Dedifferentiated amniotic fluid mesenchymal stem cell (primary cell): ENCODE measurements around the gene AOPEP.
A peak's percentile ranks its signal among the peaks of the same experiment; 100 is the strongest.
"Not testable (repeated sequence)": the region's sequence is repeated elsewhere in the genome, so short reads cannot be mapped to it uniquely, and the experiment has no call there.

ENCODE experiments used
- DNase-seq: peaks from one replicate; pipeline ENCODE4 v3.0.0-alpha.2; 2016; ENCODE audit errors: extremely low spot score

AOPEP gene

DNA sequence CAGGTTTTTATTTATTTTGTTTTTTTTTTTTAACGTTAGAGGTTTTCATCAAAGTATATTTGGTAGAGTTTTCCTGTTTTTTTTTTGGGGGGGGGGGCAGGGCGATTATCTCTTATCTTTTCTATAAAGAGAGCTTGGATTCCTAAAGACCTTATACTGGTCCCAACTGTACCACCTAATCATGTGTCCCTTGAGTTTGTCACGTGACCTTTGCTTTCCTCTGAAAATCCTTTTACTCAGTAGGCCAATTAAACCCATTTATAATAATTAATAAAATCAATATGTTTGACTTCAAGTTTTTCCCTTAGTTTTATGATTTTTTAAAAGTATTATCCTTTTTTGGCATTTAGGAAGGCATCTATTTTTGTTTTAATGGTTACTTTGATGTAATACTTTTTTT is 286.4 kb downstream of the AOPEP start:
- no peak for DNase-seq

DNA sequence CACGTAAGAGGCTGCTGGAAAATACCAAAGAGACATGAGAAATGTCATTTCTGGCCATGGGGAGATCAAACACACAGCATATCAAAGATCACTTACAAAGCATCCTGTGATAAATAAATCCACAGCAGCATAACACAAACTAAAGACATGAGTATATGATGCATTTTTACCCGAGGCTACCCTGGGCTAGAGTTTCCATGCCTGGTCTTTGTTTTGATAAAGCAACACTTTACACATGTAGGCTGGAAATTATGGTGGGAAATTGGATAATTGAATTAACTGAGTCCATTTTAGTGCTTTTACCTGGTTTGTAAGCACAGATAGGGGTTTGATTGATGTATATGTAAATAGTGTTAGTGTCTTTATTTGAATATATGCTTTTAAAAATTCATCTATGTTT is 288.4 kb downstream of the AOPEP start:
- DNase-seq = no peak

DNA sequence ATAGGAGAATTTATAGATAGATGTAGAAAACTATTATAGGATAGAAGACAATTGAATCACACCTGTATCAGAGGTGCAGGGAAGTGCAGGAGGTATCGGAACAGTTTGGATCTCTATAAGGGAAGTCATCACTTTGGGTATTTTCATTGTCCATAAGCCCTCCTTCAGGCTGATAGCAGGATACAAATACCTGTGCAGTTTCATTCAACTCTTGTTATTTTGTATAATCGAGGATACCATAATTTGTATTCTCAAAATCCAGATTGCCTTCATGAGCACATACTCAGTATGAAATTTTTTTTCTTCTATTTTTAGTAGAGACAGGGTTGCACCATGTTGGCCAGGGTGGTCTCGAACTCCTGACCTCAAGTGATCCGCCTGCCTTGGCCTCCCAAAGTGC is 289.1 kb downstream of the AOPEP start:
- DNase-seq = no peak

DNA sequence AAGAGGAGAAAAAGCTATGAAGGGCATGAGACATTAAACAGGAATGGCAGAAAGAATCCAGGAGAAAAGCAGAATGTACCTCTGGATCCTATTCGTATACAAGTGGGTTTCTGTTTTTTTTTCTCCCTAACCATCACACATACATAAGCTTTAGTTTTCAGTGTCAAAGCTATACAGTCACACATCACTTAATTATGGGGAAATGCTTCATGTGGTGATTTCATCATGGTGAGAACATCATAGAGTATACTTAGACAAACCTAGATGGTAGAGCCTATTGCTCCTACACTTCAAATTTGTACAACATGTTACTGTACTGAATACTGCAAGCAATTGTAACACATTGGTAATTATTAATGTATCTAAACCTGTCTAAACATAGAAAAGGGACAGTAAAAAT is 290.6 kb downstream of the AOPEP start:
- DNase-seq = no peak

DNA sequence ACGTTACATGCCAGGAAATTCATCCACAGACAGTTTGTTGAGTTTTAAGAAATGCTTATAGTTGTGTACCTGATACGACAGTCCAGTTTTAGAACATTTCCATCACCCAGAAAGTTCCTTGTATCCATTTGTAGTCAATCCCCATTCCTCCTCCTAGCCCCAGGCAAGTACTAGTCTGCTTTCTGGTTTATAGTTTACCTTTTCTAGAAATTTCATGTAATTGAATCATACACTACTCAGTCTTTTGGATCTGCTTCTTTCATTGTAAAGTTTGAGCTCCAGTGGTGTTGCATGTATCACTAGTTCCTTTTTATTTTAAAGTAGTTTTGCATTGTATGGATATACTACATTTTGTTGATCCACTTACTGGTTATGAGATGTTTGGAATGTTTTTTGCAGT is 291.2 kb downstream of the AOPEP start:
- DNase-seq = no peak

DNA sequence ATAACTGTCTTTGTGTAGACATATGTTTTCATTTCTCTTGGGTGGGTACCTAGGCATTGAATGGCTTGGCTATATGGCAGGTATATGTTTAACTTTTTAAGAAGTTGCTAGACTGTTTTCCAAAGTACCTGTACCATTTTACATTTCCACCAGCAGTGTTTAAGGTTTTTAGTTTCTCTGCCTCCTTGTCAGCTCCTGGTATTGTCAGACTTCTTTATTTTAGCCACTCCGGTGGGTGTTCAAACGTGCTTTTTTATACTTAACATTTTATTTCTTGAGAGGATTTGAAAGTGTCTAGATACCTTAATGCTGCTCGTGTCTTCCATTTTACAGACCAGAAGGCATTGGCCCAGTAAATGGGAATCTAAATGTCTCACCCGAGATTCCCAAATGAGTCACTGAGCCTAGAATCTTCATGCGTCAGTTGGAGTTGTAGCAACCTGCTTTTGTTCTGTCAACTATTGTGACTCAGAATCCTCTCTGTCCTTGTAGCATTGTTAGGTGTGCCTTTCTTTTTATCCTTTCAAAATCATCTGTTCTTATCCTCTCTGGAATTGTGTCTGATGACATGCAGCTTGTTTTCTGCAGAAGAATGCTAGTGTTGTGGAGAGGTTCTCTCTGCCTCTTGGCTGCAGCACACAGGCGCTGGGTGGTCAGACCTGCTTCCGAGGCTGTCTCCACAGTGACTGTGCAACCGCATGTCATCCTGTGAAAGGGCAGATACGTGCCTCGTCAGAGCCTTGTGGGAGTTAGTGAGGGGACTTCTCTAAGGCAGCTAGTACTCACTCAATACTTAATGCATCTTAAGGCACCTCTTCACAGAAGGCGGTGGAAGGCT is 291.8 kb downstream of the AOPEP start:
- peak; percentile 88 for DNase-seq

DNA sequence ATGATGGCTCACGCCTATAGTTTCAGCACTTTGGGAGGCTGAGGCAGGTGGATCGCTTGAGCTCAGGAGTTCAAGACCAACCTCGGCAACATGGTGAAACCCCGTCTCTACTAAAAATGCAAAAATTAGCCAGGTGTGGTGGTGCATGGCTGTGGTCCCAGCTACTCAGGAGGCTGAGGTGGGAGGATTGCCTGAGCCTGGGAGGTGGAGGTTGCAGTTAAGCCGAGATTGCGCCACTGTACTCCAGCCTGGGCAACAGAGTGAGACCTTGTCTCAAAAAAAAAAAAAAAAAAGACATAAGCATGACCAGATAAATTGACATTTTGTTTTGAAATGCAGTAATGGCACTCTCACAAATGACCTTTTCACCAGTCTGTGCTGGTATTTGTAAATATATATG is 294.1 kb downstream of the AOPEP start:
- DNase-seq = not testable (repeated sequence)

DNA sequence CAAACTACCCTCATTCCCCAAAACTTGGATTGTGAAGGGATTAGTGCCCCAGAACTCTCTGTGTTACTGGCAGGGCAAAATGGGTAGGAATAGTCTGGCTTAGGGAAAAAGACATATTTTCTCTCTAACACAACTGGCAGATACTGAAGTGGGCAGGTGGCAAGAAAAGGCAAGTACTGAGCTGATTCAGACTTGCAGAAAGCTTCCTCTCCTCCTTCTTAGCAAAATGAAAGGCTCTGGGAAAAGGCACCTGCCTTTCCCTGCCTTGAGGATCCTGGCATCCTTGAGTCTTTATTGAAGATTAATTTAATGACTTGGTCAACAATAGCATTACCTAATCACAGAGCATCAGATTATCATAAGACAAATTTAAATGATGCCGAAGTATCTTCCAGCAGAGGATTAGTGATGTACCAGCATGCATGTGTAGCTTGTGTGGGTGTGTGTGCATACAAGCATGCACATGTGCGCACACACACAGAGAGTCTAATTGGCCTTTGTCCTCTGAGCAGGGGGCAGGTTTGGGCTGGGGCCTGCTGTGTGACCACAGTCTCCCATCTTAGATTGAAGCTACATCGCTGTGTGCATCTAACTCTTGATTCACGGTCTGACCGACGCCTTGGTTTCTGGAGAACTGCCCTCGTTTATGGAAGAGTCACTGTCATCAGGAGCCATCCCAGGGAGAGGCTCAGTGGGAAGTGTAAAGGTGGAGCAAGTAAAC is 294.8 kb downstream of the AOPEP start:
- no peak for DNase-seq

DNA sequence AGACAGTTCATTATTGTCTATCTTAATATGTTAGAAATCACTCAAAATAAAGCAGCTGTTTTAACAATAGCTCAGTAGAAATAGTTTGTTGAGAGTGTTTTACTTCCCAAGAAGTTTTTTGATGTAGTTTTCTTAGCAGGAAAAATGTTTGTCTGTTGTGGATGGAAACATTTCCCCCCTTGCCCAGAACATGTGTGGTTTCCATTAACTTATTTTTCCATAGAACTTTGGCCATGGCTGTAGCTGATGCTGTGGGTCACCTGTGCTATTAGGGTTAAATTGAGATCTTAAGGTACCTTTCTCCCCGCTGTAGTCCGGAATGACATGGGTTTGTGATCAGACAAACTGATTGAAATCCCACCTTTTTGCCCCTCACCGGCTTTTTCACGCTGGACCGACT is 296.2 kb downstream of the AOPEP start:
- DNase-seq = no peak

DNA sequence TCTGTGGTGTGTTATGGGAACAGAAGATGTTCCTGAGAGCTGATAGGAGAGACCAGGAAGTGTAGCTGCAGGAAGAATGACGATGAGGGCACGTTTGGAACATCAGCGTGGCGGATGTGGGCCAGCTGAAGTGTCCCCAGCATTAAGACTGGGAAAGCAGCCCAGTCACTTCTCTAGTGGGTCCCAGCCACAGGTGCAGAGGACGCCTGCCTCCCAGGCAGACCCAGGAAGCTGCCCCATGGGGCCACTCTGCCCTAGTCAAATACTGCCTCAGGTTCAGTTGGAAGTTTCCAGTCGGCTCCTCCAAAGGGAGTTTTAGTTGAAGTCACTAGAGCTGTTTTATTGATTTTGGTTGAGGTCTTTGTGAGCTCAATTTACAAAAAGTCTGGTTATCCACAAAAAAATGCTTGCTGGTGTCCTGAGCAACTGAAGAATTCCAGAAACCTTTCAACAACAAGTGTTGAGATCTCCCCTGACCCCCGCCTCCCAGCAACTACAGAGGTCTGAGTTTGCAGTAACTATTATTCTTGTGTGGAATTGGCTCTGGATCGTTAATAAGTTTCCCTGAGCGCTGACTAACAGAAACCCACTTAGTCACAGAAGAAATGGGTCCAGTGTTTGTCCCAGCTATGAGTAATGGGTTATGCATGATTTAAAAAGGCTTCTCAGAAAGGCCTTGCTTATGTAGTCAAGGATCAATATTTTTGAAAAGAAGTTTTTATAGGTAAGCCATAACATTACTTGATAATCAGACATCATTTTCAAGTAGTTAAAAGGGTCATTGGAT is 296.9 kb downstream of the AOPEP start:
- DNase-seq = peak; percentile 63

DNA sequence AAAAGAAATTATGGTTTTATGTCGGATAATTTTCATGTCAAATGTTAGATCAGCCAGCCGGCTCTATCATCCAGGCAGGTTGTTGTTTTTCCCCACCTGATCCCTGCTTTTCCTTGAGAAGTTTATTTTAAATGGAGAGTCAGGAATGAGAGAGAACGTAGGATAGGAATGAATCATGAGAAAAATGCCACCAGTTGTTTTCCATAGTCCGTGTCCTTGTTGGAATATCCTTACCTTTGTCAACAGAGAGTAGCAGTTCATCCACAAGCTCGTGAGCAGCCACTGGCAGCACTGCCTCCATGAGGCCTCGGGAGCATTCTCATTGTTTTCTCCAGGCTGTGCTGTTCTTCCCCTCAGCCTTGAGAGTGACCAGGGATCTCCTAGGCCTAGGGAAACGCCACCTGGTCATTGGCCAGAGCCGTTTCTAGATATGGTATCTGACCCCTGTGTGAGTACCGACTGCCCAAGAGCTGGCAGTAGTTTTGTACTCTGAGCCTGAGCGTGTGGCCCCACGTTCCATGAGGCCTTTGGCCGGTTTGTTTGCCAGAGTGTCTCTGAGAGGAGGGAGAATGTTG is 297.7 kb downstream of the AOPEP start:
- DNase-seq = no peak

DNA sequence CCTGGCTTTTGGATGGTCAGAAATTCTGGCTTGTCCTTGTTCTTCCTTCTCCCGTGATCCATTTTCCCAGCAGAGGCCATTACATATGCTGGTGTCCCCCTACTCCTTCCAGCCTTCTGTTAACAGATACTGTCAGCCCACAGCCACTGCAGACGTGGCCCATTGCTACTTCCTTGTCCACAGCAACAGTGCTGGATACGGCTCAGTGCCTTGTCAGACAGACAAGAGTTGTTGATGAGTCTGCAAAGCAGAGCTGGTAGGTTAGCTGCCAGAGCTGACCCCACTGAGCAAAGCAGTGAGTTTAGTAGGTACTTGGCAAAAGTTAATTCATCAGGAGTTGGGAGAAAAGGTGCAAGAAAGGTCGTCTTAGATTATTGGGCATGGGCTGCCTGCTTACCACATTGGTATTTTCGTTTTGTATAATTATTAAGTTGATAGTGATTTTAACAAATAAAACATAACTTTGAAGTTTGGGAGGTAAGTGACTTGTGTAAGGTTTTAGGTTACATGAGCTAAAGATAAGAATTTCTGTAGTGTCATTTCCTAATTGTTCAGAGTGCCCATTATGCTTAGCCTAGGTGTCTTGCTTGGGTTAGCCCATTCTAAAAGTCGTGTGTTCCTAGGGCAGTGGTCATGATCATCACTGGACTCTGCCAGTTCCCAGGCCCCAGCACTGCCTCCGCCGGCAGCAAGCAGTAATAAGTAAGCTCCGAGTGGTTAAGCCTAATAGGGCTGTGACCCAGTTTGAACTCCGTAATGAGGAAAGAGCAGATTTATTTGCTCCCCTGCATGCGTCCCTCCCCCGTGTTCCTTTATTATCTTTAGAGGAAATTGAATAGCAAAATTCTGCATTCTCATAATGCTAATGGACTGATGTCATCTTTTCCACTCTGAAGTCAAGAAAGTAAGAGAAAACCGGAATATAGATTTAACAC is 299.0 kb downstream of the AOPEP start:
- peak; percentile 81 for DNase-seq

DNA sequence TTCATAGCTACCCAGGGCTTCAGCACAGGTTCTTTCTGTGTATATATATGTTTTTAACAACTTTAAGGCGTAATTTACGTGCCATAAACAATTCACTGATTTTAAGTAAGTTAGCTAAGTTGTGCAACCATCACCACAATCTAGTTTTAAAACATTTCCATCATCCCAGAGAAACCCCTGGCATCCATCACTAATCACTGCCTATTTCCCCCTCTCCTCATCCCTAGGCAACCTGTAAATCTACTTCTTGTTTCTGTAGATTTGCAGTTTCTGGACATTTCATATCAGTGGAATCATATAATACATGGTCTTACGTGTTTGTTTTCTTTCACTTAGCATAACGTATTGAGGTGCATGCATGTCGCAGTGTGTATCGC is 299.6 kb downstream of the AOPEP start:
- DNase-seq = no peak

DNA sequence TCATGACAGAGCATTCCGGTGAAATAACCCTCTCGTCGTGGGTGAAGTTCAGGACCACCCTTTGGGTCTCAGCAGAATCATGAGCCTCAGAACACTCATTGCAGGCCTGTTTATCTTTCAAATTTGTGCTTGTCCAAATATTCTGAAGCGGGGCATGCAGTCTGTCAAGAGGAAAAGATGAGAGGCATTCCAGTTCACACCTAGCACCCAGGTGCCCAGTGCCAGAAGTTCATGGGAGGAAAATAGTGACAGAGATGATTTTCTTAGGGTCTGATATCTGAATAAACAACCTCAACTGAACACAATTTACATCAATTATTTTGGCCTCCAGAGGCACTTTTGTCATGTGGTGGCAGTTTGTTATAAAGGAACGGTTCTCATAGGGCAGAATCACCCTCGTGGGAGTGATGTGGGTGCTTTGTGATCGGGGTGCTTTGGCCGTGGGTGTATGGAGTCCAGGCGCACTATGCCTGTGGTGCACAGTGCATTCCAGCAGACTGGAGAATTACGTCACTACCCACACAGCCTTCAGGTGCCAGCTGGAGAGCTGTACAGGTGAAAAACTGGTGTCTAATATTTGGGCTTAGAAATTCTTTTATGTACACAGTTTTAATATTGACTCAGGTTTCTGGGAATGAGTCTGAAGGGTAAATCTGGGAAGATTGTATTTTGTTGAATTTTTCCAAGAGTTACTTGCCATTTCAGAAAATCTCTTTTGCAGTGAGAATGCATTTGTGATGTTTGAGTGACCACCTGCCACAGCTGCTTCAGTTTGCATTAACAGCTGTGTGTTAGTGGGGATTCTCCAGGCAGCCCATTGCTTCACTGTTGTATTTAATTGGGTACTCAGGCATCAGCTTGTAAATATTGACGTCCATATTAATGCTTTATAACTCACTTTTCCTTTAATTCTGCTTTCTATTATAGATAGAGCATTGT is 301.7 kb downstream of the AOPEP start:
- no peak for DNase-seq

DNA sequence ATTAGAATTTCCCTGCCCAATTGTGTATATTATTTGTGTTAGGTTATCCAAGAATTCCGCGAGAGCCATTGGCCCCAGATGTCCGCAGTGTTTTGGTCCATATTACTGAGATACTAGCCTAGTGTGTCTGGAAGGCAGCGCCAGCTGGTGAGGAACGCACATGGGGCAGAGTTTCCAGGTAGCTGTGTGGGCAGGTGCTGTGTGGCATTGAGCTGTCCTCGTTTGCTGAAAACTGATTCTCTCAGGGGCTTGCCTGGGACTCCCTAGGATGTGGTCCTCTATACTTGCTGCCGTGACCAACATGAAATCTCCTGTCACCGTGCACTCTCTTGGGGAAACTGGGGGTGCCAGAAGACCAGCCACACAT is 302.3 kb downstream of the AOPEP start:
- no peak for DNase-seq

DNA sequence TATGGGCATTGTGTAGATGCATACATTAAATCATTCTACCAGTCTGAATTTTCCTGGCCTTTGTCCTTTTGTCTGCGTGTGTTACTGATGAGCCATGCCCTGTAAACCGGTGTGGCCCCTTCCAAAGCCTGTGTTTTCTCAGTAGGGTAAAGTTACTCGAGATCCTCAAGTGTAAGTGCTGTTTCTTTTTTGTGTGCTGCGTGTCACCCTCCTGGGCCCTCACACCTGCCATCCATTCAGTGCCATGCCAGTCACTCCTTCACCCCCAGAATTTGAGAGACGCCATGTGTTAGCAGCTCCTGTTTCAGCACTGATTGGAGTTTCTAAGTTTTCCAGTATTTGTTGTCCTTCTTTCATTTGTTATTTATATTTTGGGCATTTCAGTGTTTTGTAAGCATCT is 302.8 kb downstream of the AOPEP start:
- DNase-seq = no peak

DNA sequence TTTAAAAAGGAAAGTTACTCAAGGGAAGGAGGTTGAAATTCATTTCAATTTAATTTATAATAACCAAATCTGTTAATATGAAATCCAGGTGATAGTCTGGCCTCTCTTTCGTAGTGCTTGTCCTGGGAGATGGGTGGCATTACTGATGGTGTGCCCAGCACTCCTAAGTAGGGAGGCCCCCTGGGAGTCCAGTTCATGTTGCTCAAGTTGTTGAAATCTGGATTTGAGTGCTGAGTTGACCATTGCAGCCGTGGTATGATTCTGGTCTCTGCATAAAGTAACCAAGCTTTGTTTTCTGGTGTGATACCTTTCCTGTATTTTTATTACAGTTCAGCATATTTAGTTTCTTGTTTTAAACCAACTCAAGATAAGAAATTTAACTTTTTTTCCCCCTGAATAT is 303.2 kb downstream of the AOPEP start:
- DNase-seq = no peak

DNA sequence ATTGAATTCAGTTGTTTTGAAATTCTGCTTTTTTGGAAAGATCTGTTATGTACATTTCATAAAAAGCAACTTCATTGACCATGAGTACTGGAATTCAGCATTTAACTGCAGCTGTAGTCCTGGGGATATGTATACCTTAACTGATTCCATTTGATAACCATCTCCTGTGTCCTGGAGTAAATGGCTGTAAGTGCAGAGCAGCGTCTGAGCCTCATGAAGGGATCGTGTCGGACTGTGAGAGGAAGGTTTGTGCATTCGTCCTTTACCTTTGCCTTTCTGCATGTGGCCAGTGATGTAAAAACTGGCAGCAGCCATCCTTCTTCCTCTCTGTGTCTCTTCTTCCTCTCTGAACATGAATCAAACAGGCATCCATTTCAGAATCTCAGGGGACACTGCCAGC is 303.8 kb downstream of the AOPEP start:
- no peak for DNase-seq

DNA sequence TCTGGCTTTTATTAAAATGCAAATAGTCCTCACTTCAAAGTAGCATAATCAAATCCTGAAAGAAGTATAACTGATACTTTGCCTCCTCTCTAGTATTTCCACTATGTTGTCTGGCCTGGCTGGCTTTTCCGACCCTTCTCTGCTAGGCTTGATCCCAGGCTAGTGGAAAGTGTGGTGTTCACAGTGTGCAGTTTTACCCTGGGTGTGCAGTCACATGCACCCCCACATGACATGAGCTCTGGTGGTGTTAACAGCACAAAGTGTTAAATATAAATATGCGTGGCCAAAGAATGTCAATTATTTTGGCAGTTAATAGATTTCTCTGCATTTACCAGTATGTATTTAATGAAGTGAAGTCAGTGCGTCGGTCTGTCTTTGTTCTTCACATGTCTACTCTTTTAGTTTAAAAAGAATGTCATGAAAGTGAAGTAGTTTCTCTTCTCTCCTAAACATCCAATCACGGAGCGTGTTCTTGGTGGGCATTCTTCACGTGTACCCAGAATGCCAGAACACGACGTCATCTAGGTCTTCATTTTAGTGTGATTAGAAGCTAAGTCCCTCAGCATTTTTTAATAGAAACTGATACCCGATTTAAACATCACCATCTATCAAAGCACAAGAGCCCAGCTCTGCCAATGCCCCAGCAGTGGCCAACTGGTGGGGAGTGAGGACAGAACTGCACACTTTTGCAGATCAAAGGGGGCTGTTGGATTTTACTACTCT is 304.6 kb downstream of the AOPEP start:
- DNase-seq = no peak
